ENCODE data around the gene PABPN1L. TPM values are rescaled to one million over a fixed set of nuclear protein-coding genes. Genes with fewer than 3 reads are reported as not detected.

The PABPN1L gene
- total RNA-seq, 1 donor from 2014 or later, result 0.46 TPM

GRCh38 chr16:88814144-88814502, 52.3 kb downstream of the PABPN1L start:
- H3K4me3 Mint-ChIP-seq (ENCODE audit: low read depth), result no peak overlapping the region
- H3K4me1 Mint-ChIP-seq (ENCODE audit: low read depth), result peaks cover 4% of the 10 kb centered on the region
- no peak for DNase-seq (ENCODE audit: low spot score, unreplicated experiment)
- H3K27ac Mint-ChIP-seq, result no peak overlapping the region
- TF ChIP-seq, protein P1, sequence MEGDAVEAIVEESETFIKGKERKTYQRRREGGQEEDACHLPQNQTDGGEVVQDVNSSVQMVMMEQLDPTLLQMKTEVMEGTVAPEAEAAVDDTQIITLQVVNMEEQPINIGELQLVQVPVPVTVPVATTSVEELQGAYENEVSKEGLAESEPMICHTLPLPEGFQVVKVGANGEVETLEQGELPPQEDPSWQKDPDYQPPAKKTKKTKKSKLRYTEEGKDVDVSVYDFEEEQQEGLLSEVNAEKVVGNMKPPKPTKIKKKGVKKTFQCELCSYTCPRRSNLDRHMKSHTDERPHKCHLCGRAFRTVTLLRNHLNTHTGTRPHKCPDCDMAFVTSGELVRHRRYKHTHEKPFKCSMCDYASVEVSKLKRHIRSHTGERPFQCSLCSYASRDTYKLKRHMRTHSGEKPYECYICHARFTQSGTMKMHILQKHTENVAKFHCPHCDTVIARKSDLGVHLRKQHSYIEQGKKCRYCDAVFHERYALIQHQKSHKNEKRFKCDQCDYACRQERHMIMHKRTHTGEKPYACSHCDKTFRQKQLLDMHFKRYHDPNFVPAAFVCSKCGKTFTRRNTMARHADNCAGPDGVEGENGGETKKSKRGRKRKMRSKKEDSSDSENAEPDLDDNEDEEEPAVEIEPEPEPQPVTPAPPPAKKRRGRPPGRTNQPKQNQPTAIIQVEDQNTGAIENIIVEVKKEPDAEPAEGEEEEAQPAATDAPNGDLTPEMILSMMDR (IDR thresholded peaks at IDR 0.05; ENCODE audit: unreplicated experiment), result no peak
- H3K27me3 Mint-ChIP-seq, result no peaks in the 10 kb centered on the region
- H3K36me3 Mint-ChIP-seq (ENCODE audit: insufficient read depth), result no peaks in the 10 kb centered on the region
- no peaks in the 10 kb centered on the region for H3K9me3 Mint-ChIP-seq (ENCODE audit: low read depth)

Other genes starting within 250 kb of the PABPN1L start
- gene IL17C, start 228.1 kb downstream of the PABPN1L start, total RNA-seq, result 0.29 TPM in 2 replicates
- 111 and 112 TPM in 2 replicates for gene CYBA, start 215.6 kb downstream of the PABPN1L start, total RNA-seq
- gene MVD, start 203.6 kb downstream of the PABPN1L start, total RNA-seq, result 78.1 and 78.5 TPM in 2 replicates
- gene SNAI3, start 180.2 kb downstream of the PABPN1L start, total RNA-seq, result 1.2 and 1.9 TPM in 2 replicates
- 19.4 and 21.5 TPM in 2 replicates for gene RNF166, start 160.3 kb downstream of the PABPN1L start, total RNA-seq
- 17.2 and 18.2 TPM in 2 replicates for gene CTU2, start 160.2 kb downstream of the PABPN1L start, total RNA-seq
- gene PIEZO1, start 81.4 kb downstream of the PABPN1L start, total RNA-seq, result 37.7 and 44.7 TPM in 2 replicates
- 22.8 and 25.3 TPM in 2 replicates for gene CDT1, start 62.9 kb downstream of the PABPN1L start, total RNA-seq
- gene APRT, start 54.7 kb downstream of the PABPN1L start, total RNA-seq, result 100 and 115 TPM in 2 replicates
- gene GALNS, start 9.7 kb downstream of the PABPN1L start, total RNA-seq, result 32.7 and 34.6 TPM in 2 replicates
- gene TRAPPC2L, start 9.5 kb downstream of the PABPN1L start, total RNA-seq, result 74.9 and 86.2 TPM in 2 replicates
- 12.5 and 12.9 TPM in 2 replicates for gene CBFA2T3, start 110.5 kb upstream of the PABPN1L start, total RNA-seq
- gene ACSF3, start 227.2 kb upstream of the PABPN1L start, total RNA-seq, result 25.2 and 31.3 TPM in 2 replicates